Endothelial cell of umbilical vein (primary cell): Measurements from ENCODE around the gene MAP2K1. TPM values are rescaled to one million over a fixed set of nuclear protein-coding genes. Genes with fewer than 3 reads are reported as not detected.

Source experiments
- BruUV-seq: library from RNA; stranded (reverse); fragments of 400-500 nt; replicated peaks from 2 replicates; lab custom pipeline; 2021; lab: Mats Ljungman, UMichigan
- CTCF ChIA-PET: fragments of 300-600, 350-600 bp; sonication (Branson Sonifier 250); formaldehyde crosslinking; loops from one replicate; lab custom pipeline; 2021; ENCODE audit warnings: antibody characterized with exemption, inconsistent platforms; lab: Charles Lee
- POLR2A ChIA-PET: fragments of 300-600, 350-600 bp; sonication (Branson Sonifier 250); formaldehyde crosslinking; loops from one replicate; lab custom pipeline; 2021; ENCODE audit warnings: antibody characterized with exemption, inconsistent platforms; lab: Charles Lee
- DNase-seq: peaks from one replicate; pipeline ENCODE4 v3.0.0-alpha.2; 2011; ENCODE audit warnings: low read depth, low spot score
- FAIRE-seq: peaks from 2 replicates; lab custom pipeline; 2011; peaks lifted over from hg19 to GRCh38; lab: Jason Lieb, UNC
- H2AFZ ChIP-seq: 2 replicates; pipeline ENCODE4 v1.6.0; 2012; ENCODE audit warnings: low read depth, low read length, control low read depth, inconsistent platforms
- H3K27ac ChIP-seq: 2 replicates; pipeline ENCODE4 v1.5.1; 2011; ENCODE audit warnings: low read depth, mild to moderate bottlenecking, control low read depth, low read length, moderate library complexity; ENCODE audit not compliant: insufficient read depth
- H3K27me3 ChIP-seq, 2 experiments: 2 replicates each; pipeline versions ENCODE4 v1.6.0 to v1.6.1; 2011; ENCODE audit warnings: low read length in 2 of 2, mixed read lengths in 1 of 2; ENCODE audit not compliant: control insufficient read depth in 2 of 2, insufficient read depth in 2 of 2
- H3K36me3 ChIP-seq, 2 experiments: 2 replicates in 1 of 2; 3 replicates in 1 of 2; pipeline ENCODE4 v1.5.1; 2011; ENCODE audit warnings: low read length in 2 of 2, mild to moderate bottlenecking in 1 of 2, moderate library complexity in 1 of 2; ENCODE audit not compliant: control insufficient read depth in 2 of 2, insufficient read depth in 2 of 2; ENCODE audit errors: extremely low read depth in 1 of 2
- H3K4me1 ChIP-seq: 3 replicates; pipeline ENCODE4 v1.5.1; 2011; ENCODE audit warnings: mild to moderate bottlenecking, low read length; ENCODE audit not compliant: control insufficient read depth, insufficient read depth; ENCODE audit errors: extremely low read depth
- H3K4me2 ChIP-seq: 2 replicates; pipeline ENCODE4 v1.6.1; 2011; ENCODE audit warnings: low read length, control low read depth, mixed read lengths; ENCODE audit not compliant: insufficient read depth
- H3K4me3 ChIP-seq, 3 experiments: fragments of 200-600 bp in 1 of 3; sonication (generic), shearing (Covaris generic) in 1 of 3; replicated peaks in 1 of 3; 2 replicates each; pipeline ENCODE4 v1.5.1; 2011 to 2016; ENCODE audit warnings: control low read depth in 3 of 3, low read length in 3 of 3, mild to moderate bottlenecking in 2 of 3, inconsistent platforms in 1 of 3, low read depth in 1 of 3, moderate library complexity in 1 of 3; ENCODE audit not compliant: insufficient read depth in 1 of 3
- H3K79me2 ChIP-seq: 2 replicates; pipeline ENCODE4 v1.6.0; 2012; ENCODE audit warnings: low read length, inconsistent platforms; ENCODE audit not compliant: control insufficient read depth, insufficient read depth
- H3K9ac ChIP-seq: replicated peaks from 2 replicates; pipeline ENCODE3; 2011; ENCODE audit warnings: low read length, control low read depth; ENCODE audit not compliant: insufficient read depth; ENCODE audit errors: extremely low read depth
- H3K9me1 ChIP-seq: replicated peaks from 3 replicates; pipeline ENCODE4 v1.6.0; 2011; ENCODE audit warnings: mild to moderate bottlenecking, low read length; ENCODE audit not compliant: control insufficient read depth, insufficient read depth; ENCODE audit errors: extremely low read depth
- H3K9me3 ChIP-seq: replicated peaks from 2 replicates; pipeline ENCODE4 v1.5.1; 2012; ENCODE audit warnings: low read length, inconsistent platforms; ENCODE audit not compliant: control insufficient read depth, insufficient read depth
- H4K20me1 ChIP-seq: replicated peaks from 2 replicates; pipeline ENCODE3; 2011; ENCODE audit warnings: mild to moderate bottlenecking, low read length; ENCODE audit not compliant: control insufficient read depth, insufficient read depth; ENCODE audit errors: extremely low read depth
- EZH2 ChIP-seq: IDR thresholded peaks from 2 replicates; pipeline ENCODE4 v1.6.1; 2012; ENCODE audit warnings: borderline replicate concordance, low read depth, mild to moderate bottlenecking, moderate library complexity, low read length, inconsistent platforms; ENCODE audit not compliant: severe bottlenecking
- FOS ChIP-seq: IDR thresholded peaks from 2 replicates; pipeline ENCODE4 v1.6.1; 2011; ENCODE audit warnings: mild to moderate bottlenecking, low read length, moderate library complexity, borderline replicate concordance; ENCODE audit not compliant: insufficient read depth
- GATA2 ChIP-seq: IDR thresholded peaks from 2 replicates; pipeline ENCODE4 v1.7.0; 2011; ENCODE audit warnings: low read depth, mild to moderate bottlenecking, moderate library complexity, mixed read lengths, low read length; ENCODE audit not compliant: insufficient read length, insufficient read depth
- JUN ChIP-seq: IDR thresholded peaks from 2 replicates; pipeline ENCODE4 v1.6.1; 2011; ENCODE audit warnings: borderline replicate concordance, low read depth; ENCODE audit not compliant: insufficient read length, insufficient read depth
- MYC ChIP-seq: IDR thresholded peaks from one replicate; pipeline ENCODE4 v1.6.1; 2011; ENCODE audit warnings: mild to moderate bottlenecking, low read depth, low read length
- POLR2A ChIP-seq: IDR thresholded peaks from 2 replicates; pipeline ENCODE4 v1.6.1; 2012; ENCODE audit warnings: low read depth, mild to moderate bottlenecking, control low read depth, low read length
- POLR2AphosphoS5 ChIP-seq: IDR thresholded peaks from 2 replicates; pipeline ENCODE4 v1.6.1; 2012; ENCODE audit warnings: low read depth, mild to moderate bottlenecking, control low read depth, low read length, moderate library complexity; ENCODE audit not compliant: insufficient read depth
- dilution Hi-C: fragments of 300-500 bp; cut with MboI; formaldehyde crosslinking; loops from one replicate; pipeline ENCODE4 v1.15.0; 2019; ENCODE audit warnings: low sequenced_read_pairs; ENCODE audit not compliant: extremely low pct_ligation_motif_present
- intact Hi-C: fragments of 100-400 bp; cut with micrococcal nuclease; formaldehyde crosslinking; loops from one replicate; pipeline ENCODE4 v1.10.0; 2022
- polyA plus RNA-seq, 4 experiments: library from polyadenylated mRNA; depleted of rRNA in 3 of 4; stranded (reverse) in 3 of 4; unstranded in 1 of 4; fragments of >200 nt; gene quantifications; 2 replicates each; pipeline versions ENCODE4 v1.2.1 to v1.2.3, GENCODE V29; 2011 to 2012; ENCODE audit warnings: missing spikeins in 1 of 4
- total RNA-seq: library from RNA; stranded (reverse); gene quantifications from 2 replicates; pipeline ENCODE4 v1.2.3, GENCODE V29; 2021
- TF ChIP-seq, protein P1 (sequence below): IDR thresholded peaks from 2 replicates; pipeline ENCODE4 v1.6.1; 2011; ENCODE audit not compliant: insufficient read depth, insufficient read length
- TF ChIP-seq, protein P2 (sequence below), 2 donors: IDR thresholded peaks; 1 replicate in 1 of 2; 2 replicates in 1 of 2; pipeline ENCODE4 v1.5.1; 2011; ENCODE audit warnings: low read length in 2 of 2, mild to moderate bottlenecking in 2 of 2, moderate library complexity in 2 of 2, control low read depth in 1 of 2, inconsistent platforms in 1 of 2, low read depth in 1 of 2; ENCODE audit not compliant: insufficient read depth in 1 of 2; ENCODE audit errors: extremely low read depth in 1 of 2

MAP2K1 gene
- total and polyA plus RNA-seq, 2 donors (not counting 3 experiments of a cell fraction or from before 2014, with no cell fraction given) = 30.9 to 45.1 TPM

DNA sequence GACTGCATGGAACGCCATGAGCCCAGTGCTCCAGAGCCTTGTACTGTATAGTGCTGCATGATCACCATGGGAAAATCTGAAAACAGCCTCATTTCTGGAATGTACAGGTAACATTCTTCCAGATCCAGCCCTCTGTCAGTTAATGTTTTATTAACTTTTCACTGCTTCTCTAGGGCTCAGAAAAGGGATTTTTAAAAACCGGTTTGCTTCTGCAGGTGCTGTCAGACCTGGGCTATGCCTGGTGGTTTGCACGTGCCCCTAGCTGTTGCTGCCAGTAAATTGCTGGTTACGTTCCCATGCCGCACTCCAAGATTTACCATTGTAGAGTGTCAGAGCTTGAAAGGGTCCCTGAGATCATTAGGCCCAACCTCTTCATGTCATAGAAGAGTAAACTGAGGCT lies 101.8 kb downstream of the MAP2K1 start:
- H3K4me1 ChIP-seq = no peaks in the 10 kb centered on the region
- DNase-seq (no peak), FAIRE-seq (no peak)
- H3K36me3 ChIP-seq = peaks cover 9 to 28% of the 10 kb centered on the region in 2 experiments
- no peaks in the 10 kb centered on the region for H3K9me1 ChIP-seq
- no peak overlapping the region for H2AFZ ChIP-seq
- no peaks in the 10 kb centered on the region for H4K20me1 ChIP-seq
- no peaks in the 10 kb centered on the region for H3K27me3 ChIP-seq
- no peak for TF ChIP-seq POLR2AphosphoS5
- TF ChIP-seq FOS = no peak
- no peak for TF ChIP-seq GATA2
- TF ChIP-seq, protein P1, sequence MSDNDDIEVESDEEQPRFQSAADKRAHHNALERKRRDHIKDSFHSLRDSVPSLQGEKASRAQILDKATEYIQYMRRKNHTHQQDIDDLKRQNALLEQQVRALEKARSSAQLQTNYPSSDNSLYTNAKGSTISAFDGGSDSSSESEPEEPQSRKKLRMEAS = no peak
- no peak for TF ChIP-seq EZH2
- POLR2A ChIA-PET = no interaction called here
- no peak overlapping the region for H3K4me2 ChIP-seq
- intact Hi-C loops = no loop called here
- H3K79me2 ChIP-seq = no peaks in the 10 kb centered on the region
- CTCF ChIA-PET = no interaction called here
- no peaks in the 10 kb centered on the region for H3K9me3 ChIP-seq
- H3K9ac ChIP-seq = no peak overlapping the region
- no peak overlapping the region for H3K4me3 ChIP-seq
- H3K27ac ChIP-seq = no peak overlapping the region
- dilution Hi-C loops = no loop called here
- no TSS peak for BruUV-seq

DNA sequence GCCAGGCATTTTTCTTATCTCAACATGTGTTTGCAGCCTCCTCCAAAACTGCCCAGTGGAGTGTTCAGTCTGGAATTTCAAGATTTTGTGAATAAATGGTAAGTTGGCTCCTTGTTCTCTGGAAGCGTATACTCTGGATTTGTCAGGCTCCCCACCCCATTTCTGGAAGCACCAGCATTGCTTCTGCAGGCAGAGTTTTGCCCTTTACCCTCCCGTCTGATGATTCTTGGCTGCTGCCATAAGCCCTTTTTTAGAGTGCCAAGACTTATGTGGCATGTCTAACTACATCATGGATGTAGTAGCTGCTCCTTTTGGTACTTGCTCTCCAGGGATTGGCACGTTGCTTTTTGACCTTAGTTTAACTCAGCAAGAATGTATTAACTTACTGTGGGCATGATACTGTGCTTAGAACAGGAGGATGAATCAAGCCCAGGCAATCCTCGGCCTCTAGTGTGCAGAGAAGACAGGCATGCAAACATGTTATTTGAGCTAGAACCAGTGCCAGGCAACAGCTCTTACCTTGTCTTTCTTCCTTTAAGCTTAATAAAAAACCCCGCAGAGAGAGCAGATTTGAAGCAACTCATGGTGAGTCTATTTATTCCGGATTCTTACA lies 102.6 kb downstream of the MAP2K1 start:
- dilution Hi-C loops (no loop called here), intact Hi-C loops (no loop called here)
- no peak overlapping the region for H3K27ac ChIP-seq
- no peaks in the 10 kb centered on the region for H3K4me1 ChIP-seq
- H3K79me2 ChIP-seq = no peaks in the 10 kb centered on the region
- H3K36me3 ChIP-seq = peaks cover 9 to 34% of the 10 kb centered on the region in 2 experiments
- ChIA-PET CTCF (interaction anchor here (1.3 to 1.7 kb wide), 2 partner anchors 14 to 102 kb away, joined by 3 to 8 read pairs; partner anchors contain the start of gene MAP2K1), POLR2A (no interaction called here)
- no peaks in the 10 kb centered on the region for H3K27me3 ChIP-seq
- no peaks in the 10 kb centered on the region for H3K9me1 ChIP-seq
- H3K9me3 ChIP-seq = no peaks in the 10 kb centered on the region
- H3K4me2 ChIP-seq = no peak overlapping the region
- BruUV-seq = no TSS peak
- FAIRE-seq = no peak
- no peak for DNase-seq
- H3K9ac ChIP-seq = no peak overlapping the region
- H2AFZ ChIP-seq = no peak overlapping the region
- no peak overlapping the region for H3K4me3 ChIP-seq
- TF ChIP-seq POLR2AphosphoS5 (no peak), POLR2A (no peak), MYC (no peak), EZH2 (no peak), FOS (no peak), JUN (no peak), GATA2 (no peak)
- TF ChIP-seq, protein P1 = no peak
- TF ChIP-seq, protein P2, sequence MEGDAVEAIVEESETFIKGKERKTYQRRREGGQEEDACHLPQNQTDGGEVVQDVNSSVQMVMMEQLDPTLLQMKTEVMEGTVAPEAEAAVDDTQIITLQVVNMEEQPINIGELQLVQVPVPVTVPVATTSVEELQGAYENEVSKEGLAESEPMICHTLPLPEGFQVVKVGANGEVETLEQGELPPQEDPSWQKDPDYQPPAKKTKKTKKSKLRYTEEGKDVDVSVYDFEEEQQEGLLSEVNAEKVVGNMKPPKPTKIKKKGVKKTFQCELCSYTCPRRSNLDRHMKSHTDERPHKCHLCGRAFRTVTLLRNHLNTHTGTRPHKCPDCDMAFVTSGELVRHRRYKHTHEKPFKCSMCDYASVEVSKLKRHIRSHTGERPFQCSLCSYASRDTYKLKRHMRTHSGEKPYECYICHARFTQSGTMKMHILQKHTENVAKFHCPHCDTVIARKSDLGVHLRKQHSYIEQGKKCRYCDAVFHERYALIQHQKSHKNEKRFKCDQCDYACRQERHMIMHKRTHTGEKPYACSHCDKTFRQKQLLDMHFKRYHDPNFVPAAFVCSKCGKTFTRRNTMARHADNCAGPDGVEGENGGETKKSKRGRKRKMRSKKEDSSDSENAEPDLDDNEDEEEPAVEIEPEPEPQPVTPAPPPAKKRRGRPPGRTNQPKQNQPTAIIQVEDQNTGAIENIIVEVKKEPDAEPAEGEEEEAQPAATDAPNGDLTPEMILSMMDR (IDR thresholded peaks at IDR 0.05; ENCODE audit: extremely low read depth in 1 of 2, insufficient read depth in 1 of 2, low read depth in 1 of 2, low read length in 2 of 2) = no peak
- H4K20me1 ChIP-seq = no peaks in the 10 kb centered on the region
